AG10803 (cell line): ENCODE measurements around the gene RTEL1.

Experiments used
- DNase-seq: peaks from one replicate; pipeline ENCODE4 v3.0.0; 2010; ENCODE audit warnings: low read depth
- H3K4me3 ChIP-seq: 2 replicates; pipeline ENCODE4 v1.5.1; 2011; ENCODE audit warnings: mild to moderate bottlenecking, low read length, control low read depth
- CTCF ChIP-seq: conservative IDR thresholded peaks from 2 replicates; pipeline ENCODE4 v1.5.1; 2011; ENCODE audit warnings: mild to moderate bottlenecking, low read length, control low read depth, inconsistent platforms

Gene RTEL1

GRCh38 chr20:63732118-63733095 lies 74.3 kb downstream of the RTEL1 start:
- H3K4me3 ChIP-seq: no peak overlapping the region
- DNase-seq: no peak
- no peak for TF ChIP-seq CTCF

DNA sequence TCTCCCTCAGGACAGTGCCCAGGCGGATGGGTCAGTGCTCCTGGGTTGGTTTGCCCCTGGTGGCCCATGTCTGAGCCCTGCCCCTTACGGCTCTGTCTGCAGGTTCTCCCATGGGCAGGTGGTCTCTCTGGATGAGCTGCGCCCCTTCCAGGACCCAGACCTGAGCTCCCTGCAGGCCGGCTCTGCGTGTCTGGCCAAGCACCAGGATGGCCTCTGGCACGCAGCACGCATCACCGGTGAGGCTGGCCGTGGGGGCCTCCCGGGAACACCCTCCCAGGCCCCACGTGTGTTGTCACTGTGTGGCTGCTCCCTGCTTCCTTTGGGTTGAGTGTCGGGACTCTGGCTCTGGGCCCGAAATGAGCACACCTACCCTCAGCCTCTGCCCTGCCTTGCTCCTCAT lies 75.0 kb downstream of the RTEL1 start:
- DNase-seq: no peak
- no peak overlapping the region for H3K4me3 ChIP-seq
- TF ChIP-seq CTCF: no peak

DNA sequence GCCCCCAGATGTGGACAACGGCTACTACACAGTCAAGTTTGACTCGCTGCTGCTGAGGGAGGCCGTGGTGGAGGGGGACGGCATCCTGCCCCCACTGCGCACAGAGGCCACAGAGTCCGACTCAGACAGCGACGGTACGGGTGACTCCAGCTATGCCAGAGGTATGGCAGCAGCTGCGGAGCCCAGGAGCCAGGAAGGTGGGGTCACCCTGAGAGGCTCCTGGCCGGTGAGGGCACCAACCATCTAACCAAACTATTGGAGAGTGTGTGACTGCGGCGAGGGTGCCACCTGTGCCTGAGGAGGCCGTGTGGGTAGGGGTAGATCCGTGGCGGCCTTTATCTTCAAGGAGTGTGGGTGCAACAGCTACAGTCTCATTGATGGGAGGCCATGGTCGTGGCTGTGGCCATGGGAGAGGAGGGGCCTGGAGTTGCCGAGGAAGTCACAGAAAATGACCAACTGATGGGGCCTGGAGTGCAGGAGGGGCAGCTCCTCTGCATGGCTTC lies 75.5 kb downstream of the RTEL1 start:
- no peak for DNase-seq
- no peak for TF ChIP-seq CTCF
- H3K4me3 ChIP-seq: no peak overlapping the region

GRCh38 chr20:63734111-63734945 lies 76.2 kb downstream of the RTEL1 start:
- no peak for TF ChIP-seq CTCF
- DNase-seq: no peak
- H3K4me3 ChIP-seq: no peak overlapping the region

- DNase-seq: no peak
- no peak for TF ChIP-seq CTCF
- H3K4me3 ChIP-seq: no peak overlapping the region
Measured at GRCh38 chr20:63734946-63735858, 77.1 kb downstream of the RTEL1 start.

DNA sequence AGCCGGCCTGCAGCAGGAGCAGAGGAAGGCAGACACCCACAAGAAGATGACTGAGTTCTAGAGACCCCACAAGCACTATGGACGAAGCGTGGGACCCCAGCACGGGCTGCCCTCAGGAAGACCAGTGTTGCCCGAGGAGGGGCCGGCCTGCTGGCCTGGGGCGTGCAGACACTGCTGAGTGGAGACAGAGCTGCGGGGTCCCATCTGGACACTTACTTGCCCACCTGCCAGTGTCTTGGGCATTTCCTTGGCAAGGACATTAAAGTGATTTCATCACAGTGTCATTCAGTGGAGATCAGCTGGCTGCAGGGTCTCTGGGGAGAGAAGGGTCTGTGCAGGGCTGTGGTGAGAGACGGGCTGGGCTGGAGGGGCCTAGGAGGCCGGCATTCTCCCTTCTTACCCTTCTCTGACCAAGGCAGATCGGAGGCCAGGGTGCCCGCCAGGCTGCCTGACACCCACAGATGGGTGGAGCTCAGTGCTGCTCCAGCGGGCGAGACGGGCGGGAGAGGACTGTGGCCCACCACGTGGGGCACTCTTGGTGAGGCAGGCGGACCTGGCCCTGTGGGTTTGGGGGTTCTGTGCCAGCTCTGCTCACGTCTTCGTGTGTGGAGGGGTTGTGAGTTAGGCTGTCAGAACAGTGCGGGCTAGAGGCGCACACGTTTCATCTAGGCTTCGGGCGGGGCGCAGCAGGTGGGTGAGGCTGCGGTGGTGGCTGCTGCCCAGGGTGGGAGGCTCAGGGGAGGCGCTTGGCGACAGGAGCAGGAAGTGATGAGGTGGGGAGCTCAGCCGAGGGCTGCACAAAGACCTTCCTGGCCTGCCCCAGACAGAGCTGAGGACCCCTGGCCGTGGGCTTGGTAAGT lies 78.0 kb downstream of the RTEL1 start, which contains the start of gene LIME1:
Gene LIME1 (plus strand): TSS at position 806 of the 860 bp plus-strand sequence. CDS start 886 bp downstream, outside the sequence.
- TF ChIP-seq CTCF: no peak
- no peak for DNase-seq
- no peak within 1 kb of the TSS for H3K4me3 ChIP-seq
